ENCODE data around the gene CMSS1.
"Not testable (repeated sequence)": the region's sequence is repeated elsewhere in the genome, so short reads cannot be mapped to it uniquely, and the experiment has no call there.

CMSS1 gene

GRCh38 chr3:100209169-100209568, 391.5 kb downstream of the CMSS1 start:
- no peak for DNase-seq

GRCh38 chr3:100209948-100210771, 392.5 kb downstream of the CMSS1 start:
- DNase-seq = peak; percentile 3

- no peak for DNase-seq
These were observed 393.1 kb downstream of the CMSS1 start for GRCh38 chr3:100210772-100211135.

- no peak for DNase-seq
These were observed 396.4 kb downstream of the CMSS1 start for GRCh38 chr3:100213891-100214573.

- no peak for DNase-seq
These were observed 396.9 kb downstream of the CMSS1 start for GRCh38 chr3:100214574-100214964.

GRCh38 chr3:100216713-100217112, 399.1 kb downstream of the CMSS1 start:
- no peak for DNase-seq

GRCh38 chr3:100221159-100221558, 403.5 kb downstream of the CMSS1 start:
- DNase-seq = no peak

GRCh38 chr3:100225193-100225592, 407.5 kb downstream of the CMSS1 start:
- no peak for DNase-seq

- DNase-seq = no peak
These were observed 408.2 kb downstream of the CMSS1 start for GRCh38 chr3:100225883-100226282.

GRCh38 chr3:100226712-100227429, 409.2 kb downstream of the CMSS1 start:
- peak; percentile 55 for DNase-seq

GRCh38 chr3:100227511-100227921, 409.9 kb downstream of the CMSS1 start:
- no peak for DNase-seq

GRCh38 chr3:100228247-100228646, 410.6 kb downstream of the CMSS1 start:
- no peak for DNase-seq

- DNase-seq = not testable (repeated sequence)
These were observed 411.5 kb downstream of the CMSS1 start for GRCh38 chr3:100229188-100229587.

- DNase-seq = no peak
These were observed 413.0 kb downstream of the CMSS1 start for GRCh38 chr3:100230710-100231109.

Data from kidney glomerular epithelial cell (primary cell).